Dendritic cell treated with granulocyte-macrophage colony-stimulating factor and Interleukin-4, amounts not matched to agents 40 ng/mL and 50 ng/mL, for 4 days (primary cell): Measurements from ENCODE around the gene POC1B.

ENCODE experiments used
- H3K27ac Mint-ChIP-seq: one replicate; pipeline ENCODE4 v1.8.0; 2022; ENCODE audit warnings: mild to moderate bottlenecking, mixed read lengths
- H3K27me3 Mint-ChIP-seq: one replicate; pipeline ENCODE4 v1.8.0; 2022; ENCODE audit warnings: mild to moderate bottlenecking, mixed read lengths
- H3K36me3 Mint-ChIP-seq: one replicate; pipeline ENCODE4 v1.8.0; 2022; ENCODE audit warnings: low read depth, mixed read lengths
- H3K4me1 Mint-ChIP-seq: one replicate; pipeline ENCODE4 v1.8.0; 2022; ENCODE audit warnings: low read depth, mixed read lengths
- H3K4me3 Mint-ChIP-seq: one replicate; pipeline ENCODE4 v1.8.0; 2022; ENCODE audit warnings: mild to moderate bottlenecking, moderate library complexity, mixed read lengths
- H3K9me3 Mint-ChIP-seq: one replicate; pipeline ENCODE4 v1.8.0; 2022; ENCODE audit warnings: mixed read lengths
- intact Hi-C: fragments of 100-400 bp; cut with micrococcal nuclease; formaldehyde crosslinking; loops from one replicate; pipeline ENCODE4 v1.15.0; 2022

Gene POC1B

DNA sequence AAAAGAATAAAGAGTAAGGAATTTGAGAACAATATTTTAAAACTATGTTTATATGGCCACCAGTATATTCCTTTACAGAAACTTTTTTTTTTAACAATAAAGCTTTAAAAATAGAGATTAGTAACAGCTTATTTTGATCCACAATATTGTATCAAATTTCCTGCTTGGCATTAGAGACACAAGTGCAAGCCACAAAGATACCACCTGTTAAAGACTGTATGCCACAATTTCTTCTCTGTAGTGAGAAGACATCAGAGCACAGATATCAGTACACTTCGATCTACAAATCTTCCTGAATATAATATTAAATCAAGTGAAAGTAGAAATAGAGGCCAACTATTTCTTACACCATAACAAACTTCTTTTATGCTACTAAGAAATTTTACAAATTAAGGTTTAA is 69.3 kb downstream of the POC1B start:
- Mint-ChIP-seq H3K4me1 (peaks cover 23% of the 10 kb centered on the region), H3K36me3 (no peaks in the 10 kb centered on the region), H3K27ac (no peak overlapping the region), H3K4me3 (no peak overlapping the region), H3K27me3 (no peaks in the 10 kb centered on the region), H3K9me3 (no peaks in the 10 kb centered on the region)
- intact Hi-C loops: loop anchor here (5.0 kb wide), 2 partner anchors 39 to 189 kb away; no protein-coding TSS in a partner anchor

DNA sequence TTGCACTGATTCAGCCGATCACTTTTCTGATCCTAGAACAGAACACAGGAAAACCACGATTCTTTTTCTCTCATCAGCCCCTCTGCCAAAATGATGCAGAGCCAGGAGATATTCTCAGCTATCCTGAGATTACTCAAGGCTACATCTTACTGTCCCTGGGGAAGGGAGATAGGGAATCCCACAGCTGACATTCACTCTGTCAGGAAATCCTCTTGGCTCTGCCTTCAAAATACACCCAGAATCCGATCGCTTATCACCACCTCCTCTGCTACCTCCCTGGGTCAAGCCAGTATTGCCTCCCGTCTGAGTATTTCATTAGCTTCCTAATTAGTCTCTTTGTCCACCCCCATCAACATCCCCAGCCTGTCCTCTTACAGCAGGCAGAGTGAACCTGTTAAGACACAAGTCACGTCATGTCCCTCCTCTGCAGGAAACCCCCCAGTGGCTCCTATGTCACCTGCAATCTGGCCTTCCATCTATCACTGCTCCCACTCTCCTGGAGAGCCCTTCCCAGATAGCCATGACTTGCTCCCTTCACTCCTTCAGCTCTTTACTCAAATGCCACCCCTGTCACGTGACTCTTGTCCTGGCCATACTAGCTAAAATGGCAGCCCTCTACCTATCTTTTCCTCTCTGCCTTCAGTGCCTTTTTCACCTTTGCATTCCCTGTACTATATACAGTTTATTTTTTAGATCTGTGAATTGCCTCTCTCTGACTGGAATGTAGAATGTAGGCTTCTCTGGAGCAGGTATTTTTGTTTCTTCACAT is 71.6 kb downstream of the POC1B start:
- intact Hi-C loops: no loop called here
- H3K36me3 Mint-ChIP-seq: no peaks in the 10 kb centered on the region
- H3K9me3 Mint-ChIP-seq: no peaks in the 10 kb centered on the region
- peak overlapping the region; percentile 24 for H3K27ac Mint-ChIP-seq
- H3K4me3 Mint-ChIP-seq: no peak overlapping the region
- H3K4me1 Mint-ChIP-seq: peaks cover 16% of the 10 kb centered on the region
- no peaks in the 10 kb centered on the region for H3K27me3 Mint-ChIP-seq

DNA sequence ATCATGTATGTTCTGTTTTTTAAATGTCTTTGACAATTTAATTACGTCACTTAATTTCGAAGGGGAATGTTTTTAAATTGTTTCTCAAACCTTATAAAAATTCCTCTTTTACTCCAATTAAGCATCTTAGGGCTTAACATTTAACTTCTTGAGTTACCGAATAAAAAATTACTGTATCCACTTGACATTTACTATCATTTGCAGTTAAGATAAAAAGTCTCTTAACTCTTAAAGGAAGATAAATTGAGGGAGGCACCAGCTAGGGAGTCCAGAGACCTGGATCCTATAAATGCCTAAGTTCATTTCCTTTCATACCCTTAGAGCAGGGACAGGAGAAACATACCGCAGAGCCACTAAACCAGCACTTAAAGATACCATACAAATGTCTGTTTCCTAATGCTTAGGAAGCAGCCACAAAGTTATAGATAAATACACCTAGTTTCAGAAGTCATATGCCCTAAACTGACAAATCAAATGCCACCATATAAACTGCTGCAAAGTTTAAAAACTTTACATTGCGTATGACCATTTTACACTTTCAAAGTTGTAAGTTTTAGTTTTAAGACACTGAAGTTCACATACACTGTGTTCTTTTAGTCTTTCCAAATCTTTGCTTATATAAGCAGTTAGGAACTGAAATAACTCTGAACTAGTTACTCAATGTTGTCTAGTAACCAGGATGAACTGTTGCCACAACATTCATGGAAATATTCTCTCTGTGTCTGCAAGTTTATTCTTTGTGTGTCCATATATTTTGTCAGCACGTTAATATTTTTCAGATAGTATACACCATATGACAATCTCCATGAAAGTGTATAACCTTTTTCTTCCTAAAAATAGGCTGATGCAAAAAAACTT is 72.5 kb downstream of the POC1B start:
- intact Hi-C loops: no loop called here
- Mint-ChIP-seq H3K27ac (no peak overlapping the region), H3K4me3 (no peak overlapping the region), H3K4me1 (peaks cover 16% of the 10 kb centered on the region), H3K27me3 (no peaks in the 10 kb centered on the region), H3K9me3 (no peaks in the 10 kb centered on the region), H3K36me3 (no peaks in the 10 kb centered on the region)

DNA sequence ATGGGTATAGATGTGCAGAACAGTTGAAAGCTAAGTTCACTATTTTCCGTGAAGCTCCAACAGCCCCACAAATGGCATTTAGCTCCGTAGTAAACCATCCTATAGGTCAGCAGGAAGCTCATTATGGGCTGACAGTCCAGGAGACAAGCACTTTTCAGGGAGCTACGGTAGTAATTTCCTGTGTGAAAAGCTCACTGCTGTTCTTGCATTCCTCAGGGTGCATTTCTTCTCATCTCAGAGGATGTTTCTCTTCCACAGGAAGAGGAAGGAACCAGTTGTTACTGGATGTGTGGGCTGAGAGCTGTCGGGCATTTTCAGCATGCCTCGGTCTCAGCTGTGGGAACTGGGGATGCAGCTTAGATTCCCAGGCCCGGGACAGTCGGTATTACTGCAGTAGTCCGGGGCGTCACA is 74.0 kb downstream of the POC1B start:
- no peak overlapping the region for H3K27ac Mint-ChIP-seq

DNA sequence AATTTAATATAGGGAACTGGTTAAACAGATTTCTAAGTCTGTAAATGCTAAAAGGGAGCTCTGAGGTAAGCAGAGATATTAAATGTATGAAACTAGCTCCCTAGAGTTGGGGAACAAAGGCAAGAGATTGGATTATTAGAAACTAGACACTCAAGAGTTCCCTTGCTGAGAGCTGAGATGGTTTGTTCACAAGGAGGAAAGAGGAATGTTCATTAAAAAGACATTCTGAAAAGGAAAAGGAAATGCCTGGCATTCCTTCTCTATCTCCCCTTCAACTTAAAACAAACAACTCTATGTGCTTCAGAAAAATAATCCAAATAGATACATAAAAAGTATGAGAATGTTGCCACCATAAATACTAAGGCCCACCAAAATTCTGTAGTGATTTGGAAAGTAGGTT is 74.9 kb downstream of the POC1B start:
- H3K36me3 Mint-ChIP-seq: no peaks in the 10 kb centered on the region
- no peaks in the 10 kb centered on the region for H3K9me3 Mint-ChIP-seq
- no peak overlapping the region for H3K27ac Mint-ChIP-seq
- H3K4me1 Mint-ChIP-seq: peaks cover 16% of the 10 kb centered on the region
- no peak overlapping the region for H3K4me3 Mint-ChIP-seq
- intact Hi-C loops: no loop called here
- no peaks in the 10 kb centered on the region for H3K27me3 Mint-ChIP-seq

More for the DNA sequence above, 74.0 kb downstream of the POC1B start:
- H3K27me3 Mint-ChIP-seq: no peaks in the 10 kb centered on the region
- no peaks in the 10 kb centered on the region for H3K9me3 Mint-ChIP-seq
- no peaks in the 10 kb centered on the region for H3K36me3 Mint-ChIP-seq
- no peak overlapping the region for H3K4me3 Mint-ChIP-seq
- H3K4me1 Mint-ChIP-seq: peaks cover 16% of the 10 kb centered on the region
- intact Hi-C loops: no loop called here

DNA sequence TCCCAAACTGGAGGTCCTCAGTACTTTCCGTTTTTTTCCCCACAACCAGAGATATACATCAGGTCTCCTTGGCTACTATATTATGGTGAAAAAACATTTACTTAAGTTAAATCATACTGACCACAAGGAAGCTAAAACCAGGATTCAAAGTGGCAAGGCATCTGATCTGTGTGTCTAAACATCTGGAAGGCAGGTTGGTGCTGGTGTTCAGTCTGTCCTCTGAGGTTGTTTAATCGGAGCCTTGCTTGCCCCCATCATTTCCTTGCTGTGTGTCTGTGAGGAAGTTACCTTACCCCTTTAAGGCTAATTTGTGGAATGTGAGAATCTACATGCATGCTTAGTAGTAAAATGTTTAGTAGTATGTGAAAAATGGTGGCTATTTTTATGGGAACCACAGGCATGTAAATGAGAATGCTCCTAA is 76.9 kb downstream of the POC1B start:
- intact Hi-C loops: no loop called here
- H3K4me3 Mint-ChIP-seq: no peak overlapping the region
- no peak overlapping the region for H3K27ac Mint-ChIP-seq
- no peaks in the 10 kb centered on the region for H3K27me3 Mint-ChIP-seq
- H3K36me3 Mint-ChIP-seq: no peaks in the 10 kb centered on the region
- peaks cover 9% of the 10 kb centered on the region for H3K4me1 Mint-ChIP-seq
- H3K9me3 Mint-ChIP-seq: no peaks in the 10 kb centered on the region

DNA sequence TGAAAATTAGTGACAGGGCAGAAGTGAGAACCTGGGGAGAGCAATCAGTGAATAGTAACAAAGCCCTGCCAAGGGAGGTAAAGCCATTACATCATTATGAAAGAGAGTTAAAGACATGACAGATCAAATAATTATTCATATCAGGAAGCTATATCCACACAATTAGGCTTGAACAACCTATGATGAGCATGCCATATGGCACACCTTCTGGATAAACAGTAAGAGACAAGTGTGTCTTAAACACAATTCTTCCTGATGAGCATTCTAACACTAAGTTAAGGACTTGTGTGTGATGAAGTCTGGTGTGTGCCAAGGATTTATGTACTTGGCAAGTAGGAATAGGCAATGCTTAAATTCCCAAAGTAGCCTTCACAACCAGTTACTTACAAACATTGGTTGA is 77.3 kb downstream of the POC1B start:
- intact Hi-C loops: no loop called here
- H3K9me3 Mint-ChIP-seq: no peaks in the 10 kb centered on the region
- no peaks in the 10 kb centered on the region for H3K36me3 Mint-ChIP-seq
- H3K4me3 Mint-ChIP-seq: no peak overlapping the region
- H3K4me1 Mint-ChIP-seq: peaks cover 5% of the 10 kb centered on the region
- no peaks in the 10 kb centered on the region for H3K27me3 Mint-ChIP-seq
- no peak overlapping the region for H3K27ac Mint-ChIP-seq

DNA sequence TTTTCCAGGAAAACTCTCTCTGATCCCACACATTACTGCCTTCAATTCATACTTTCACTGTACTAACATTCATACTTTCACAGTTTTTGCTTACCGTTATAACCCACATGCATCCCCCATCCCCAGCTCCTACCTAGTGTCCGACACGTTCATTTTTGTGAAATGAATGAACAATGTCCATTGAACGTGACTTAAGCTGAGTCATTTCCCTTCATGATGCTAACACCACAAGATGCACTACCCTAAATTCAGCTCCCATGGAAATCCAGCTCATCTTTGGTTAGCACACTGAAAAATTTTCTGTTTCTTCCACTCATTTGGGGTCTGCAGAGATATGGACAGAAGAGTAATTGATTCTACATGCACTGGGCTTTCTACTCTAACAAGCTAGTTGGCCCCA is 85.9 kb downstream of the POC1B start:
- Mint-ChIP-seq H3K27ac (peak overlapping the region; percentile 2), H3K9me3 (peaks cover 11% of the 10 kb centered on the region), H3K36me3 (peaks cover 20% of the 10 kb centered on the region), H3K27me3 (no peaks in the 10 kb centered on the region), H3K4me1 (peaks cover 15% of the 10 kb centered on the region), H3K4me3 (no peak overlapping the region)
- intact Hi-C loops: no loop called here

DNA sequence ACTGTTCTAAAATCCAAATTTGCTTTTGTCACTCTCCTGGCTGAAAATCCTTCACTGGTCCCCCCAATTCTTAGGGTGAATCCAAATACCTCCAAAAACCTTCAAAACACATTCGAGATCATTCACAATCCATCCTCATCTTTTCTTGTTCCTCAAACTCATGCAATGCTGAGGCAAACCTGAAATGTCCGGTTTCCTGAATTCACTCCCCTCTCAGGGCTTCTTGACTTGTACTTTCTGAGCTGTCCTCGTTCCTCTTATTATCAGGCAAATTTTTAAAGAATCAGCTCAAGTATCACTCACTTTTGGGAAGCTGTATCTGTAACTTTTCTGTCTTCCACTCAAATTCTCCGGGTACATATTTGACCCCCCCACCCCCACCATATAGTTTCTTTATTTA is 88.6 kb downstream of the POC1B start:
- peaks cover 18% of the 10 kb centered on the region for H3K9me3 Mint-ChIP-seq
- H3K4me1 Mint-ChIP-seq: peaks cover 27% of the 10 kb centered on the region
- no peak overlapping the region for H3K4me3 Mint-ChIP-seq
- H3K27ac Mint-ChIP-seq: no peak overlapping the region
- H3K27me3 Mint-ChIP-seq: no peaks in the 10 kb centered on the region
- intact Hi-C loops: no loop called here
- H3K36me3 Mint-ChIP-seq: peaks cover 33% of the 10 kb centered on the region

DNA sequence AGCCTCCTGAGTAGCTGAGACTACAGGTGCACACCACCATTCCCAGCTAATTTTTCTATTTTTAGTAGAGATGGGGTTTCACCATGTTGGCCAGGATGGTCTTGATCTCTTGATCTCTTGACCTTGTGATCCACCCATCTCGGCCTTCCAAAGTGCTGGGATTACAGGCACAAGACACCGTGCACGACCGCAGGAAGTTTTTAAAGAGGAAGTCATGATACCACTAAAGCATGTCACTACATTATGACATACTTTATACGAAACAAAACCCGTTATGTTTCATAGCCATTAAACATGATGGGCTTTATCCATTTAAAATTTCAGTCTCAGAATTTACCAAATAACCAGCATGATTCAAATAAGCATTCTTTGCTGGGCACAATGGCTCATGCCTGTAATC is 89.8 kb downstream of the POC1B start:
- Mint-ChIP-seq H3K27ac (no peak overlapping the region), H3K27me3 (no peaks in the 10 kb centered on the region), H3K9me3 (peaks cover 9% of the 10 kb centered on the region), H3K4me3 (no peak overlapping the region), H3K4me1 (peaks cover 27% of the 10 kb centered on the region), H3K36me3 (peaks cover 27% of the 10 kb centered on the region)
- intact Hi-C loops: no loop called here

DNA sequence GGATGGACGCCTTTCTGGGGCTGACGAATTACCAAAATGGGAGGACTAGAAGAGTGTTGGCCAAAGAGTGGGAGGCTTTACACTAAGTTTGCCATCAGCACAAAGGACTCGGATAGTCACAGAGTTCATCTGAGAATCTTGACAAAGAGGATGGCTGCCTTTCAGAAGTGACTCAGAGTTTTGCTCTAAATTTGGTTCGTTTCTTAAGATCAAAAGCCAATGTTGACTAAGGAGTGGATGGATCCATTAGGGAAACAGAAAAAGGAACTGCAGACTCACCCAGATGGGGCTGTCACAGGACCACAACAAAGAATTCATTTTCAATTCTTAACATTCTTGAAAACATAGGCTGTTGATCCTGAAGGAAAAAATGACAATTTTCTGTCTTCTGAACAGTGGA is 92.2 kb downstream of the POC1B start:
- Mint-ChIP-seq H3K4me3 (no peak overlapping the region), H3K27ac (peak overlapping the region; percentile 15), H3K4me1 (peaks cover 28% of the 10 kb centered on the region), H3K9me3 (peaks cover 9% of the 10 kb centered on the region), H3K27me3 (no peaks in the 10 kb centered on the region), H3K36me3 (peaks cover 20% of the 10 kb centered on the region)
- intact Hi-C loops: no loop called here

DNA sequence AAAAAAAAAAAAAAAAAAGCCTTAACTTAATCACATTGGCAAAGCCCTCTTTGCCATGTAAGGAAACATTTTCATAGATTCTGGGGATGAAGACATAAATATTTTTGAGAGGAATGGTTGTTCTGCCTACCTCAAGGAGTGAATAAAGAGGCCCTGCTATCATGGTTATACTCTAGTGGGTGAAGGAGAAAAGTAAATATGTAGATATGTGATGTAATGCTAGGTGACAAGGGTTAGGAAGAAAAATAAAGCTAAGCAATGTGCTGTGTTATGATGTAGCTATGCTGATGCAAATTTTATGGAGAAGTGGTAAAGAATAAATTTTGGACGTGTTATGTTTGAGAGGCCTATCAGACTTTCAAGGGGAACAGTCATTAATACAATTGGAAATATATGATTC is 93.5 kb downstream of the POC1B start:
- H3K27me3 Mint-ChIP-seq: no peaks in the 10 kb centered on the region
- no peak overlapping the region for H3K27ac Mint-ChIP-seq
- H3K4me3 Mint-ChIP-seq: no peak overlapping the region
- intact Hi-C loops: no loop called here
- H3K9me3 Mint-ChIP-seq: peaks cover 9% of the 10 kb centered on the region
- peaks cover 38% of the 10 kb centered on the region for H3K4me1 Mint-ChIP-seq
- peaks cover 14% of the 10 kb centered on the region for H3K36me3 Mint-ChIP-seq

DNA sequence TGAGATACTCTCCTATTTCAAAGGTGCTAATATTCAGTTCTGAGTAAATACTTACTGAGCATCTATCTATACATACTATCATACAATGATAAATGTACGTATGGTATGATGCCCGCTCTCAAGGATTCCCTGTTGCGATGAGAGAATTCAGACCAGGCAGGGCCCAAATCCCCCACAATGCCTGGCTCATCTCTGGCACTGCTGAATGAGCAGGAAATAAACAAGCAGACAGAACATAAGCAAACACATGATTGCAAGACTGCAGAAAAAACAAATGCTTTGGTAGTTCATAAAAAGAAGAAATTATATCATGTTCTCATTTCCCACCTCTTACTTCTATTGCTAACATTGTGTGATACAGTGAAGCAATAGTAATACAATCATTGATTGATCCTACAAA is 96.3 kb downstream of the POC1B start:
- Mint-ChIP-seq H3K27ac (no peak overlapping the region), H3K4me3 (no peak overlapping the region), H3K36me3 (peaks cover 14% of the 10 kb centered on the region), H3K27me3 (no peaks in the 10 kb centered on the region), H3K9me3 (peaks cover 9% of the 10 kb centered on the region), H3K4me1 (peaks cover 38% of the 10 kb centered on the region)
- intact Hi-C loops: loop anchor here (5.0 kb wide), 1 partner anchor 47 kb away; no protein-coding TSS in a partner anchor

DNA sequence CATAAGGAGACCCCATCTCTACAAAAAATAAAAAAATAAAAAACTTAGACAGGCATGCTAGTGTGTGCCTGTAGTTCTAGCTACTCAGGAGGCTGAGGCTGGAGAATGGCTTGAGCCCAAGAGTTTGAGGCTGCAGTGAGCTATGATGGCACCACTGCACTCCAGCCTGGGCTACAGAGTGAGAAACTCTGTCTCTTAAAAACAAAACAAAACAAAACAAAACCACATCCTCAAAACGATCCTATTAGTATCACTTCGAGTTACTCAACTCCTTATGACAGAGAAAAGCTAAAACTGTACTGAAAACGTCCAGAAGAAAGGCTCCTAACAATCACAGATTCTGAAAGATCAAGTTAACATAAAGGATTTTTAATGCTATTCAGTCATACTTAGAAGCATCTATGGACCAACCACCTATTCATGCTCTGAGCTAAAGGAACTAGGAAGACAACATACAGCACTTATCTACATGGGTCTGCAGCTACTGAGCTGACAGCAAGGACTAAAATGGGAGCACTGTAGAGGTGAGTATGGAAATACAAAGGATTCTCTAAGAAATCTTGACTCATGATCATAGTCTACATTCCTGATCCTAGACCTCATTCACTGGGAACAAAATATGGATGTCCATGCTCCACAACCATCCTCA is 98.2 kb downstream of the POC1B start:
- Mint-ChIP-seq H3K9me3 (peaks cover under 1% of the 10 kb centered on the region), H3K4me3 (no peak overlapping the region), H3K27ac (peak overlapping the region; percentile 58), H3K4me1 (peaks cover 38% of the 10 kb centered on the region), H3K27me3 (no peaks in the 10 kb centered on the region), H3K36me3 (peaks cover 5% of the 10 kb centered on the region)
- intact Hi-C loops: loop anchor here (5.0 kb wide), 1 partner anchor 45 kb away; no protein-coding TSS in a partner anchor
